ENCODE results near the gene PDIA2. TPM values are rescaled to one million over a fixed set of nuclear protein-coding genes. Genes with fewer than 3 reads are reported as not detected.

Gene PDIA2
- not detected in 2 replicates for total RNA-seq

GRCh38 chr16:283033-283805 lies at the start of gene PDIA2:
PDIA2 (plus strand) TSS chr16:283164; CDS start chr16:283170, 6 bp downstream.

GRCh38 chr16:234468-235305 lies 48.3 kb upstream of the PDIA2 start, which contains the start of gene FAM234A:
FAM234A (plus strand) TSS chr16:234821; CDS start chr16:254414, 19,593 bp downstream.

GRCh38 chr16:275786-276232 lies 7.2 kb upstream of the PDIA2 start, which contains the start of gene RGS11:
RGS11 (minus strand) TSS chr16:275944; CDS start chr16:275911, 33 bp downstream.

GRCh38 chr16:280552-280951 lies 2.4 kb upstream of the PDIA2 start, which contains the start of gene ARHGDIG:
ARHGDIG (plus strand) TSS chr16:280591; CDS start chr16:280681, 90 bp downstream.

Other genes with a start within 250 kb of the PDIA2 start
- gene POLR3K, start 229.6 kb upstream of the PDIA2 start, total RNA-seq, result 2.0 and 3.6 TPM in 2 replicates
- 21.3 and 37.1 TPM in 2 replicates for gene SNRNP25, start 229.3 kb upstream of the PDIA2 start, total RNA-seq
- gene RHBDF1, start 210.5 kb upstream of the PDIA2 start, total RNA-seq, result 60.1 and 80.1 TPM in 2 replicates
- gene MPG, start 204.9 kb upstream of the PDIA2 start, total RNA-seq, result 220 and 355 TPM in 2 replicates
- 20.5 and 22.4 TPM in 2 replicates for gene NPRL3, start 144.5 kb upstream of the PDIA2 start, total RNA-seq
- not detected in 2 replicates for gene HBZ, start 130.5 kb upstream of the PDIA2 start, total RNA-seq
- not detected in 2 replicates for gene HBM, start 117.2 kb upstream of the PDIA2 start, total RNA-seq
- 0.44 and 0.83 TPM in 2 replicates for gene HBA2, start 110.3 kb upstream of the PDIA2 start, total RNA-seq
- gene HBA1, start 106.5 kb upstream of the PDIA2 start, total RNA-seq, result not detected in 2 replicates
- gene HBQ1, start 102.7 kb upstream of the PDIA2 start, total RNA-seq, result not detected in 2 replicates
- gene LUC7L, start 53.7 kb upstream of the PDIA2 start, total RNA-seq, result 33.6 and 48.4 TPM in 2 replicates
- gene FAM234A, start 48.3 kb upstream of the PDIA2 start, total RNA-seq, result 66.8 and 71.5 TPM in 2 replicates
- 1.9 and 10.6 TPM in 2 replicates for gene RGS11, start 7.2 kb upstream of the PDIA2 start, total RNA-seq
- gene ARHGDIG, start 2.6 kb upstream of the PDIA2 start, total RNA-seq, result 0.73 and 0.99 TPM in 2 replicates
- gene AXIN1, start 69.6 kb downstream of the PDIA2 start, total RNA-seq, result 15.4 and 29.3 TPM in 2 replicates
- 75.9 and 105 TPM in 2 replicates for gene MRPL28, start 87.4 kb downstream of the PDIA2 start, total RNA-seq
- 50.9 and 88.8 TPM in 2 replicates for gene PGAP6, start 98.8 kb downstream of the PDIA2 start, total RNA-seq
- gene NME4, start 114.0 kb downstream of the PDIA2 start, total RNA-seq, result 56.7 and 109 TPM in 2 replicates
- gene DECR2, start 118.7 kb downstream of the PDIA2 start, total RNA-seq, result 17.9 and 43.8 TPM in 2 replicates
- gene RAB11FIP3, start 142.5 kb downstream of the PDIA2 start, total RNA-seq, result 20.8 and 30.6 TPM in 2 replicates
- 33.5 and 52.9 TPM in 2 replicates for gene CAPN15, start 244.5 kb downstream of the PDIA2 start, total RNA-seq